Panc1 (cell line): ENCODE data around the gene ALKBH6. TPM values are rescaled to one million over a fixed set of nuclear protein-coding genes. Genes with fewer than 3 reads are reported as not detected.
A peak's percentile ranks its signal among the peaks of the same experiment; 100 is the strongest.

Source experiments
- ATAC-seq: fragments of 200-7000 bp; cut with Tn5 transposase; 2 replicates; pipeline ENCODE4 v1.9.1; 2020; ENCODE audit warnings: mild to moderate bottlenecking, moderate library complexity
- BruUV-seq: library from RNA; stranded (reverse); fragments of 400-500 nt; replicated peaks from 2 replicates; lab custom pipeline; 2021; lab: Mats Ljungman, UMichigan
- CTCF ChIA-PET: fragments of 300-600 bp; sonication (Branson Sonifier 250); formaldehyde crosslinking; loops from one replicate; lab custom pipeline; 2022; ENCODE audit warnings: antibody characterized with exemption; lab: Charles Lee
- POLR2A ChIA-PET: fragments of 300-600 bp; sonication (Branson Sonifier 250); formaldehyde crosslinking; loops from one replicate; lab custom pipeline; 2022; ENCODE audit warnings: antibody characterized with exemption; lab: Charles Lee
- DNase-seq: peaks from one replicate; pipeline ENCODE4 v3.0.0-alpha.2; 2010; ENCODE audit warnings: low read depth, low spot score
- H3K27ac ChIP-seq: 2 replicates; pipeline ENCODE4 v1.5.1; 2011; ENCODE audit warnings: mild to moderate bottlenecking, low read length, inconsistent platforms
- H3K27me3 ChIP-seq: fragments of 200-500 bp; sonication (Bioruptor generic); 2 replicates; pipeline ENCODE4 v1.6.0; 2014; ENCODE audit warnings: low read length, inconsistent platforms; ENCODE audit not compliant: control insufficient read depth, insufficient read depth
- H3K36me3 ChIP-seq: fragments of 200-500 bp; sonication (Bioruptor generic); 2 replicates; pipeline ENCODE4 v1.5.1; 2014; ENCODE audit warnings: inconsistent platforms, mild to moderate bottlenecking, low read length, moderate library complexity; ENCODE audit not compliant: control insufficient read depth, insufficient read depth
- H3K4me1 ChIP-seq: 2 replicates; pipeline ENCODE4 v1.5.1; 2011; ENCODE audit warnings: inconsistent platforms, mild to moderate bottlenecking, low read length, moderate library complexity; ENCODE audit not compliant: control insufficient read depth, insufficient read depth
- H3K4me3 ChIP-seq, 2 experiments: 2 replicates each; pipeline ENCODE4 v1.5.1; 2011 to 2012; ENCODE audit warnings: low read depth in 2 of 2, low read length in 2 of 2, mild to moderate bottlenecking in 2 of 2, inconsistent platforms in 1 of 2, moderate library complexity in 1 of 2
- H3K9me3 ChIP-seq: fragments of 200-500 bp; sonication (Bioruptor generic); 2 replicates; pipeline ENCODE4 v1.5.1; 2014; ENCODE audit warnings: low read depth, mild to moderate bottlenecking, inconsistent platforms, low read length, moderate library complexity; ENCODE audit not compliant: control insufficient read depth, insufficient read depth
- CTCF ChIP-seq: fragments of 450-650 bp; IDR thresholded peaks from 2 replicates; pipeline ENCODE4 v1.5.1; 2017; ENCODE audit warnings: mild to moderate bottlenecking
- POLR2AphosphoS5 ChIP-seq: IDR thresholded peaks from 2 replicates; pipeline ENCODE4 v1.6.1; 2012; ENCODE audit warnings: mild to moderate bottlenecking, low read depth, low read length, moderate library complexity
- REST ChIP-seq, 2 experiments: IDR thresholded peaks; 2 replicates each; pipeline ENCODE4 v1.6.1; 2011 to 2012; ENCODE audit warnings: low read depth in 2 of 2, control low read depth in 1 of 2, low read length in 1 of 2, mild to moderate bottlenecking in 1 of 2, moderate library complexity in 1 of 2; ENCODE audit not compliant: insufficient read depth in 1 of 2
- SIN3A ChIP-seq: IDR thresholded peaks from 2 replicates; pipeline ENCODE4 v1.6.1; 2012; ENCODE audit warnings: low read depth, mild to moderate bottlenecking, low read length, moderate library complexity, borderline replicate concordance; ENCODE audit not compliant: insufficient read depth
- TCF7L2 ChIP-seq: IDR thresholded peaks from 2 replicates; pipeline ENCODE4 v1.6.1; 2011; ENCODE audit warnings: mild to moderate bottlenecking, low read depth, low read length, inconsistent platforms
- in situ Hi-C: cut with HindIII; loops from 2 replicates; pipeline ENCODE4 v1.10.0; 2016; ENCODE audit warnings: low sequenced_read_pairs, low pct_unique_long_range_greater_than_20kb
- intact Hi-C: fragments of 100-400 bp; cut with micrococcal nuclease; formaldehyde crosslinking; loops from one replicate; pipeline ENCODE4 v1.10.0; 2022; ENCODE audit not compliant: unreplicated experiment
- total RNA-seq: library from RNA; stranded (reverse); gene quantifications from one replicate; pipeline ENCODE4 v1.2.1, GENCODE V29; 2021; ENCODE audit not compliant: unreplicated experiment

The ALKBH6 gene
- total RNA-seq, 1 experiment from 2014 or later, result 44.8 TPM

DNA sequence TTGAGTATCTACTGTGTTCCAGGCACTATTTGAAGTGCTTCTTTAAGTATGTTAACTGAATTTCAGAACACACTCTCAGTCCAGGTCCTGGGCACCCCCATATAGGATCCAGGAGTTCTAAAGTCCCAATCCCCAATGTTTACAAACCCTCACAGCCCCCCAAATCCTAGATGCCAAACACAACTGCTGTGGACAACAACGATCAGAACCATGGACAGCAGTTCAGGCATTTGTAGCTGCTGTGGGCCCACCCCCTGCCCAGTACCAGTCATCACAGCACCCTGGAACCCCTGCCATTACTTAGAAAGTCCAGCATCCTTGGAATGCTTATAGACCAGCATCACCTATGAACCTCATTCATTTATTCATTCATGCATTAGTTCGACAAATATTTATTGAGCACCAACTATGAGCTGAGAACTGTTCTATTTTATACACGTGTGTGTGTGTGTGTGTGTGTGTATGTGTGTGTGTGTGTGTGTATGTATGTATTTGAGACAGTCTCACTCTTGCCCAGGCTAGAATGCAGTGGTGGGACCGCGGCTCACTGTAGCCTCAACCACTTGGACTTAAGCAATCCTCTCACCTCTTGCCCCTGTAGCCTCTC, 38.3 kb downstream of the ALKBH6 start:
- H3K36me3 ChIP-seq, result no peaks in the 10 kb centered on the region
- ChIA-PET CTCF (no interaction called here), POLR2A (no interaction called here)
- DNase-seq (no peak), ATAC-seq (no peak)
- peaks cover 1% of the 10 kb centered on the region; the same call in 1 of the 2 replicates for H3K27me3 ChIP-seq
- TF ChIP-seq CTCF, result no peak
- no peak for TF ChIP-seq SIN3A
- TF ChIP-seq TCF7L2, result no peak
- peak; percentile 96 to 99 for TF ChIP-seq REST (IDR thresholded peaks at IDR 0.05; ENCODE audit: insufficient read depth in 1 of 2, low read depth in 2 of 2, low read length in 1 of 2)
- H3K4me1 ChIP-seq, result no peaks in the 10 kb centered on the region
- no peaks in the 10 kb centered on the region for H3K9me3 ChIP-seq
- H3K27ac ChIP-seq, result no peak overlapping the region
- in situ Hi-C loops, result no loop called here
- no peak overlapping the region for H3K4me3 ChIP-seq
- intact Hi-C loops, result no loop called here
- BruUV-seq, result no TSS peak

DNA sequence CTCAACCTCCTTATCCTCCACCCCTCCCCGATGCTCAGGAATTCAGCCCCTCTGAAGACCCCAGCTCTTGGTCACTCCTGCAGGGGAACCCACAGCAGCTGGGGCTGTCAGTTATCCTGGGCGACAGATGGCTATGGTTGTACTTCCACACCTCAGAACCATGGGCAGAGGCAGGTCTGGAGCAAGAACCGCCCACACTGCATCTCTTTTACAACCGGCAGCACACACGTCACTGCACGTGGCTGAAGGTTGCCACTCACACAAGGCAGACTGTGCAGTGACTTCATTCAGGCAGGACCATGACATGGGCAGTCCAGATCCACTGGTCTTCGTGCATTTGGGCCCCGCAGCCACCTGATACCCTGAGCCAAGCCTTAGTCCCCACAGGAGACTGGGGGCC, 40.5 kb downstream of the ALKBH6 start:
- Histone ChIP-seq H3K9me3 (no peaks in the 10 kb centered on the region), H3K4me3 (no peak overlapping the region), H3K27me3 (no peaks in the 10 kb centered on the region; the same call in 1 of the 2 replicates), H3K27ac (no peak overlapping the region), H3K4me1 (no peaks in the 10 kb centered on the region), H3K36me3 (no peaks in the 10 kb centered on the region)
- no TSS peak for BruUV-seq
- CTCF ChIA-PET, result no interaction called here
- in situ Hi-C loops, result no loop called here
- POLR2A ChIA-PET, result no interaction called here
- TF ChIP-seq TCF7L2 (no peak), SIN3A (no peak), POLR2AphosphoS5 (no peak), REST (IDR thresholded peaks at IDR 0.05; ENCODE audit: insufficient read depth in 1 of 2, low read depth in 2 of 2, low read length in 1 of 2) (peak; percentile 67 to 86; a peak in 3 of 4 replicates), CTCF (no peak)
- intact Hi-C loops, result no loop called here
- peak; percentile 39; the same call in 1 of the 2 replicates for ATAC-seq
- no peak for DNase-seq
